NCI-H1105 (cell line): ENCODE results near the gene OPCML.
A peak's percentile ranks its signal among the peaks of the same experiment; 100 is the strongest.

Experiments
- DNase-seq: peaks from one replicate; lab custom pipeline; 2025; lab: John Stamatoyannopoulos, UW

Gene OPCML

GRCh38 chr11:132551016-132551415, 981.3 kb downstream of the OPCML start:
- DNase-seq: no peak

GRCh38 chr11:132549561-132549960, 982.7 kb downstream of the OPCML start:
- DNase-seq: no peak

GRCh38 chr11:132549001-132549400, 983.3 kb downstream of the OPCML start:
- DNase-seq: no peak

- no peak for DNase-seq
Observed at GRCh38 chr11:132544007-132544406, 988.3 kb downstream of the OPCML start.

GRCh38 chr11:132541794-132542193, 990.5 kb downstream of the OPCML start:
- no peak for DNase-seq

- DNase-seq: no peak
Observed at GRCh38 chr11:132540581-132540980, 991.7 kb downstream of the OPCML start.

- no peak for DNase-seq
Observed at GRCh38 chr11:132539590-132540368, 992.5 kb downstream of the OPCML start.

GRCh38 chr11:132538642-132539041, 993.7 kb downstream of the OPCML start:
- no peak for DNase-seq

- peak; percentile 52 for DNase-seq
Observed at GRCh38 chr11:132535830-132536229, 996.5 kb downstream of the OPCML start.

- no peak for DNase-seq
Observed at GRCh38 chr11:132531921-132532320, 1000.4 kb downstream of the OPCML start.

GRCh38 chr11:132528181-132528580, 1004.1 kb downstream of the OPCML start:
- DNase-seq: no peak

GRCh38 chr11:132523929-132524328, 1008.4 kb downstream of the OPCML start:
- DNase-seq: no peak

- DNase-seq: no peak
Observed at GRCh38 chr11:132520199-132520598, 1012.1 kb downstream of the OPCML start.

GRCh38 chr11:132519241-132519815, 1013.0 kb downstream of the OPCML start:
- no peak for DNase-seq

- no peak for DNase-seq
Observed at GRCh38 chr11:132504501-132505041, 1027.7 kb downstream of the OPCML start.

- DNase-seq: no peak
Observed at GRCh38 chr11:132501356-132501755, 1030.9 kb downstream of the OPCML start.

- no peak for DNase-seq
Observed at GRCh38 chr11:132499661-132500060, 1032.6 kb downstream of the OPCML start.

- no peak for DNase-seq
Observed at GRCh38 chr11:132496341-132496740, 1036.0 kb downstream of the OPCML start.

GRCh38 chr11:132493801-132494200, 1038.5 kb downstream of the OPCML start:
- DNase-seq: no peak

- DNase-seq: no peak
Observed at GRCh38 chr11:132490978-132491377, 1041.3 kb downstream of the OPCML start.

- DNase-seq: no peak
Observed at GRCh38 chr11:132486060-132486459, 1046.2 kb downstream of the OPCML start.

- DNase-seq: no peak
Observed at GRCh38 chr11:132475026-132475425, 1057.3 kb downstream of the OPCML start.

- no peak for DNase-seq
Observed at GRCh38 chr11:132472411-132473172, 1059.7 kb downstream of the OPCML start.
